GM21381 (cell line): ENCODE results near the gene KIF12.

Experiments used
- ATAC-seq: cut with Tn5 transposase; IDR thresholded peaks from one replicate; pipeline ENCODE4 v1.9.1; 2021; ENCODE audit warnings: mild to moderate bottlenecking, moderate library complexity; ENCODE audit not compliant: unreplicated experiment

The KIF12 gene

DNA sequence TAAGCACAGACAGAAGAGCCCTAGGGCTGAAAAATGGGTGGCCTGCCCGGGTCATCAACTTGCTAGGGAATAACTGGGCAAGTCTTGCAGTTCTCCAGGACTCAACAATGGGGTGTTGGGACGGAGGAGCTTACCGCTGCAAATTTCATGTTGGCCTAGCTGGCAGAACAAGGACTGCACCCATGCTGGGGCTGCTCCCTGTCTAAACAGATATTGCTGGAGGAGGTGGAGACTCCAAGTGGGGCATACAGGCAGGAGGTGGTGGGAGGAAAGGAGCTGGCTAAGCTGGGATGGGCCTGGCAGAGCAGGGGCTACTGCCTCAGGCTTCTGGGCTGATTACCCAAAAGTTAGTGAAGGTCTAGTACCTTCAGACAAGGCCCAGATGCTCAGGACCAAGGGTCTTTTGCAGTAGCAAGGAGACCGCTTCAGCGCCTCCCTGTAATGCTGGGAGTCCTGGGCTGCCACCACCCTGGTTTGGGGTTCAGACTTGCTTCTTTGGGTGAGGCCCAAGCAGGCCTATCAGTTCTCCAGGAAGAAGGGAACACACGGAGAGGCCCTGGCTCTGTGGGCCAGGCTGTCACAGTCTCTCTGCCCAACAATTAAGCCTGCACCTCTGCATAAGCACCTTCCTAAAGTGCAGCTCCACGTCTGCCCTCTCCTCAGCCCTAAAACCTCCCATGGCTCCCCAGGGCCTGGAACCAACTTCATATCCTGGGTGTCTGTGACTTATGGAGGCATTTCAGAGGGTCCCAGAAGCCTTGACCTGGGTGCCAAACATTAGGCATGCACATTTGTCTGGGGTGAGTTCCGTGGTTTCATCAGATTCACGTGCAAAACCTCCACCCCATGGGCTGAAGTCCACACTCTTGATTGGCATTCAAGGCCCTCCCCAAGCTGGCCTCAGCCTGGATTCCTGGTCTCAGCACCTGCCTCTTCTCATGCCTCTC, 24.2 kb upstream of the KIF12 start:
- ATAC-seq = no peak

- no peak for ATAC-seq
Measured at GRCh38 chr9:114122136-114123027, 23.3 kb upstream of the KIF12 start.

GRCh38 chr9:114121227-114122135, 22.4 kb upstream of the KIF12 start:
- no peak for ATAC-seq

DNA sequence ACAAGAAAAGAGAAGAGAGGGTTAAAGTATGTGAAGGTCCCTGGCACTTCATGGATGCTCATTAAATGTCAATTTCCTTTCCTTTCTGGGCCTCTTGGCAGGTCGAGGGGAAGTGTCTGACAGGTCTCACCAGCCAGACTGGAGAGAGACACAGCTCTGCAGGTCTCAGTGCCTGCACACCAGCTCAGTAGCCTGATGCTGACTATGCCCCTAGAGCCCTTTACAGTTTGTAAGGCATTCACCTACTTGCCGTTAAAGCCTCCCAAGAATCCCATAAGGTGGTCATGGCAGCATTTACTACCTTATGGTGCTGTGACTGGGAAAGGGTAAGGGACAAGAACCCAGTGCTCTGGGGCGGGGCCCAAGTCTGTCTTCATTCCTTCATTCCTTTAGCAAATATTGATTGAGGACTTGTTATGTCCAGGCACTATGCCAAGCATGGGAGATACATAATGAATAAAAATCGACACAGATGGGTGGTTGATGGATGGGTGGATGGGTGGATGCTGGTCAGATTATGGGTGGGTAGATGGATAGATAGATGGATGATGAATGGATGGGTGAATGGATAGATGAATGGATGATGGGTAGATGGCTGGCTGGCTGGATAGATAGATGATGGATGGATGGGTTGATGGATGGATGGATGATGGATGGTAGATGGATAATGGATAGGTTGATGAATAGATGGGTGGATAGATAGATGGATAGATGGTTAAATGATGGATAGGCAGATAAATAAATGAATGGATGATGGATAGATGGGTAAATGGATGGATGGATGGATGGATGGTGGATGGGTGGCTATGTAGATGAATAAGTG, 21.3 kb upstream of the KIF12 start:
- no peak for ATAC-seq

GRCh38 chr9:114119242-114120191, 20.4 kb upstream of the KIF12 start:
- no peak for ATAC-seq

DNA sequence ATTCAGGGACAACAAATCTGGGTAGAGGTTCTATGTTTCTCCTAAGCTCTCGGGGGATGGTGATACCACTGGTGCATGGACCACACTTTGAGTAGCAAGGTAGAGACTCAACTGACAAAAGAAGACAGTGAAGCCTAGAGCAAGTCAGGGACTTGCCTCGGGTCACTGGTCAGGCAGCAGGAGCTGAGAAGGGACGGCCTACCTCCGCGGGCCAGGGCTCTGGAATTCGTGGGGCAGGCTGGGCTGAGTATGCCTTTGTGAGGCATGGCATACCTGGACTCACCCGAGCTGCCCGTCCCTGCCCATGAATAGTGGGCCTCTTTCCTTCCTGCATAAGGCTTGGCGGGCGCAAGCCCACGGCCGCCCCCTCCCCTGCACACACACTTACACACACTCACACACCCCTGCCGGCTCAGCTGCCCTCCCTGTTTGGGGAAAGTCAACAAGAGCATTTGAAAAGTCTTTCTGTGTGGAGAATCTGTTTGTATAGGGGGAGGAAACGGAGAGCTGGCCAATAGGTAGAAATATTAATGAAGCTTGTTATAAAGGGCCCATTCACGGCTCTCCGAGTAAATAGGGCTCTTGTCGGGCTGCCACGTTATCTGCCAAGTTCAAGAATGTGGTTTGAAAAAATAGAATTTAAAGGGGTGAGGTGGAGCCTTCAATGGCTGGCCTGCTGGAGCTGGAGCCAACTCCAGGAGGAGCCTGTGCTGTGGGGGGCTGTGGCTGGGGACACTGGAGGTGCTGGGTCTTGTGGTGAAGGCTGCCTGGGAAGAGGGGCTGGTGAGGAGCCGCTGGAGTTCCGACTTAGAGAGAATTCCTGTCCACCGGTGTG, 19.1 kb upstream of the KIF12 start:
- no peak for ATAC-seq

DNA sequence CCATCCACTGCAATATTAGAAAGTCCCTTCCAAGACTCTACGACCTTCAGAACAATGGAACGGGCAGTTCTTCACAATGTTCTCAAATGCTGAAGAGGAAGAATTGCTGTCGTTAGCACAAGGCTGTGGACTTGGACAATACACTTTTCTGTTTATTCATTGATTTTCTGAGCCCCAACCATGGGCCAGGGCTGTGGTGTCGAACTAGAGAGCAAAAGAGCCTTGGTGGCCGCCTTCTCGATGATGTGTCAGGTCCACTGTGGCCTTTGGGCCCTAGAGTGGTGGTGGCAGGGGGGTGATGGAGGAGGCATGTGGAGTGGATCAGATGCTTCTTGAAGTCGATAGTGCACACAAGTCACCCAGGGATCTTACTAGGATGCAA, 18.5 kb upstream of the KIF12 start:
- no peak for ATAC-seq

DNA sequence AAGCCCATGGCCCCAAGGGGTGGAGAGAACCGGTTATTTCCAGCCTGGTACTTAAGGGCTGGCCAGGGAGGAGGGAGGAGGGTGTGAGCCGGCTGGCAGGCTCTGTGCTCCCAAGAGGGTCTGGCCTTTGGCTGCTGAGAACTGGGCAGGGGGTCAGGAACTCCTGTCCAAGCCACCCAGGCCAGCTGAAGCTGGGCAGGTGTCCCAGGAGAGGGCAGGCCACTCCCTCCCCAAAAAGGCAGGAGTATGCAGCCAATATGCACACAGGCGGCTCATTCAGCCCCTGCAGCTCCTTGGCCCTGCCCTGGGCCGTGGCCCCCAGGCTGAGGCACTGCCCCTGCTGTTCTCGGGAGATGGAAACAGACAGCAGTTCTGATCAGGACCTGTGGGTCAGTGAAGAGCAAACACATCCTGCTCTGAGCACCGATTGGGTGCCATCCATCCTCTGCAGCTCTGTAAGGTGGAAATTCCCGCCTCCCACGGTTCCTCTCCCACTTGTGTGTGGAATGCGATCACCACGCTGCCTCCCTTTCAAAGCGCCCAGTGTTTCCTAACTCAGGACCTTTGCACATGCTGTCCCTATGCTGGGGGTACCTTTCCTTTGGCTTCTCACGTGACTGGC, 17.1 kb upstream of the KIF12 start:
- no peak for ATAC-seq

DNA sequence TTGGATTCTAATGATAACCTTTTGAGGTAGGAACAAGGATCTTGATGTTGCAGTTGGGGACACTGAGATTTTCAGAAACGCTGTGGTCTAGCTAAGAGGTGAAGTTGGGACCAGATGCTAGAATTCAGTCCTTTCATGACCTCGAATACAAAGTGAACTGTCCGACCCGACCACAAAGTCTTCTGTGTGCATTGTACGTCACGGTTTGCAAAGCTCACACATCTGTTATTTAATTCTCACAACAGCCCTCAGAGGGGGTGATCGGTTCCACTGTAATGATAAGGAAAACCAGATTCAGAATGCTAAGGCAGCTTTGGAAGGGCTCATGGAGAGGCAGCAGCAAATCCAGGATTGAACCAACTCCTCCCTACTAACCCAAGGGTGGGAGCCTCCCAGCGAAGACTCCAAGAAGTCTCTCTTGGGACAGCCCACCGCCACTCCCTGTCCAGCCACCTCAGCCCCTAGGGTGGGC, 16.6 kb upstream of the KIF12 start:
- no peak for ATAC-seq

DNA sequence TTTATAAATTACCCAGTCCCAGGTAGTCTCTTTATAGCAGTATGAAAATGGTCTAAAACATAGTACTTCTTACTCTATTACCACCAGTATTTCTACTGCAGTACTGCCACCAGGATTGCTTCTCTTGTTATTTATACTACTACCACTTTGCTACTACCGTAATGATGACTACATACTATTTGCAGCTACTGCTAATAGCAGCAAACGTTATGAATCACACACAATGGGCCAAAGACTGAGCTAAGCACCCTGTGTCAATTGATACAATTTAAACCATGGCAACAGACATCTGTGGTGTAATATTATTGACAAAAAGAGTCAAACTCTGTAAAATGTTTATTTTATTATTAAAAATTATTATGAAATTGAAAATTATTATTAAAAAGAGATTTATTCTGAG, 15.3 kb upstream of the KIF12 start:
- no peak for ATAC-seq

DNA sequence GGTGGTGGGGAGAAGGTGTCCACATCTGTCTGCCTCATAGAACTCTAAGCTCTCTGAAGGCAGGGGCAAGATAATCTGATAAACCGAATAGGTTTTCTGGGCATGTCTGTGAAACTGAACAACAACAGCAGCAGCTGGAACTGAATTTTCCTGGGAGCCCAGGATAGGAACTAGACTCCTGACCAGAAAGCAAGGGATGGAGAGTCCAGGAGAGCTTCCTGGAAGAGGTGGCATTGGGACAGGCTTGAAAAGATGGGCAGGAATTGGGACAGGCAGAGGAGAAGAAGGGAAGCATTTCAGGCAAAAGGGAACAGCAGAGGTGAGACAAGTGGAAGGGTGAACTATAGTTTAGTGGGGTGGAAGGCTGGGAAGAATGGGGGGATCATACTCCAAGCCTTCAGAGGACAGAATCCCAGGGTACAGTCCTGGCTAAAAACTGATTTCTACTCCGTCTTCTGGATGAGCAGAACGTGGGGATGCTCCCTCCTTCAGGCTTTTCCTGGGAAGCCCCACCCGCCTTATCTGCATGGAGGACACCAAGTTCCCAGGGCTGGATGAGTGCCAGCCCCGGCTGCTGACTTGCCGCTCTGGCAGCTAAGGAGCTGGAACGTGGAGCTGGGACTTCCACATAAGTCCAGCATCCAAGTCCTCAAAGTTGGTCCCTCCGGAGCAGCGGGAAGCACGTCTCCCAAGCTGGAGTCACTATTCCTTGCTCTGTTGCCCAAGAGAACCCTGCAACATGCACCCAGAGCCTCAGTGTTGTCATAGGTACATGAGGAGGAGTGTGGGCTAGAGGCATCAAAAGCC, 13.9 kb upstream of the KIF12 start:
- ATAC-seq = no peak

GRCh38 chr9:114112325-114112724, 13.2 kb upstream of the KIF12 start:
- ATAC-seq = no peak

GRCh38 chr9:114110180-114110579, 11.1 kb upstream of the KIF12 start:
- no peak for ATAC-seq

GRCh38 chr9:114109124-114109523, 10.0 kb upstream of the KIF12 start:
- no peak for ATAC-seq

DNA sequence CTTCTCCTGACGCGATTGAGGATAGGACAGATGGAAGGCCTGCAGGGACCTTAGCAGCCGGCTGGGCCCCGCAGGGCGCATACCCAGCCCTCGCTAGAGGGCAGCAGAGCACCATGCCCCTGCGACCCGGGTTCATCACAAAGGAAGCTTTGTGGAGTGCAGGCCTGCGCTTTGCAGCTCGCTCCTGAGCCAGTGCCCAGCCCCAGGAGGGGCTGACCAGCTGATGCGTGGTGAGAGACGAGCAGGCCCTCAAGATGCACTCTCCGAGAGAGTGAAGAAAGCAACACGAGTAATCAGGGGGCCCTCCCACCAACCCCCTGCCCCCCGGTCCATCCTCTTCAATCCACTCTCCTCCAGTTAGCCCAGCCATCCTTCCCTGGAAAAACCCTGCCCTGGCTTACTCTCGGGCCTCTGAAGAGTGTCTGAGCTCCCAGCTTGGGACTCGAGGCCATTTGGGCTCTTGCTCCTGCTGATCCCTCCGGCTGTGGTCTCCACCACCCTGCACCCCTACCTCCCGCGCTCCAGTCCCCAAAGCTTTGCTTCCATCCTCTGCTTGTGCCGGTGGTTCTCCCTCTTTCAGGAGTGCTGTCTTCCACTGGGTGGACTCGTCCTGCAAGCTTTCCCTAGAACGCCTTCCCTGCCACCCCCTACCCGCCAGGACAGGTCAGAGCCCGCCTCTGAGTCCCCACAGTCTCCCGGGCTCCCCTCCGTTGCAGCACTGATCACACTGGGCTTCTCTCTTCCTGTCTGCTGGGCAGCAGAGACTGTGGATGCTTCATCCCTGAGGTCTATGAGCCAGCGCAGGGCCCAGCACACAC, 9.1 kb upstream of the KIF12 start:
- no peak for ATAC-seq
